ENCODE data around the gene USP10. TPM values are rescaled to one million over a fixed set of nuclear protein-coding genes. Genes with fewer than 3 reads are reported as not detected.

USP10 gene
- total and polyA plus RNA-seq, 2 donors from 2014 or later = 36.8 to 79.5 TPM

DNA sequence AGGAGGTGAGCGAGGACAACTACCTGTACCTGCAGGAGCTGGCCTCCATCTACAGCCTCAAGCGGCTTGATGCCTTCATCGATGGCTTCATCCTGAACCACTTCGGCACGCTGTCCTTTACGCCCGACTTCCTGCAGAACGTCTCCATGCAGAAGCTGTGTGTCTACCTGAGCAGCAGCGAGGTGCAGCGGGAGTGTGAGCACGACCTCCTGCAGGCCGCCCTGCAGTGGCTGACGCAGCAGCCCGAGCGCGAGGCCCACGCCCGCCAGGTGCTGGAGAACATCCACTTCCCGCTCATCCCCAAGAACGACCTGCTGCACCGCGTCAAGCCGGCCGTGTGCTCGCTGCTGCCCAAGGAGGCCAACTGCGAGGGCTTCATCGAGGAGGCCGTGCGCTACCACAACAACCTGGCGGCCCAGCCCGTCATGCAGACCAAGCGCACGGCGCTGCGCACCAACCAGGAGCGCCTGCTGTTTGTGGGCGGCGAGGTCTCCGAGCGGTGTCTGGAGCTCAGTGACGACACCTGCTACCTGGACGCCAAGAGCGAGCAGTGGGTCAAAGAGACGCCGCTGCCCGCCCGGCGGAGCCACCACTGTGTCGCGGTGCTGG lies 42.5 kb upstream of the USP10 start:
- peaks cover 2 to 67% (median 38%) of the 10 kb centered on the region in 3 donors for H3K36me3 ChIP-seq (ENCODE audit: control insufficient read depth in 2 of 3, insufficient read depth in 3 of 3, low read length in 3 of 3)
- no peak overlapping the region for H3K4me3 ChIP-seq (ENCODE audit: low read length in 3 of 3)

DNA sequence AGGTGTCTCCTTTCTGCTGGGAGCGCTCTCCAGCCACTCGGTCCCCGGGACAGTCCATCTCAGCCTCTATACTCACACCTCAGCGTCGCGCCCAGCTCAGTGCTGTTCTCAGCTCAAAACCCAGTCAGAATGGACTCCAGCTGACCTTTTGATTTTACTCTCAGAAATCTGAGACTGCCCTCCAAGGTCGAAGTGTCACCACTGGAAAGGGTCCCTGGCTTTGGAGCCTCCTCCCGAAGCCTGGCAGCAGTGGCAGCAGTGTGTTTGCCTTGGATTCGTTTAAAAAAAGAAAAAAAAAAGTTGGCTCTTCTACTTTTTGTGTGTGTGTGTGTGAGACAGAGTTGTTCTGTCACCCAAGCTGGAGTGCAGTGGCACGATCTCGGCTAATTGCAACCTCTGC lies 41.1 kb upstream of the USP10 start:
- DNase-seq = peak in 1 of 5 donors; percentile 23
- TF ChIP-seq, protein P1, sequence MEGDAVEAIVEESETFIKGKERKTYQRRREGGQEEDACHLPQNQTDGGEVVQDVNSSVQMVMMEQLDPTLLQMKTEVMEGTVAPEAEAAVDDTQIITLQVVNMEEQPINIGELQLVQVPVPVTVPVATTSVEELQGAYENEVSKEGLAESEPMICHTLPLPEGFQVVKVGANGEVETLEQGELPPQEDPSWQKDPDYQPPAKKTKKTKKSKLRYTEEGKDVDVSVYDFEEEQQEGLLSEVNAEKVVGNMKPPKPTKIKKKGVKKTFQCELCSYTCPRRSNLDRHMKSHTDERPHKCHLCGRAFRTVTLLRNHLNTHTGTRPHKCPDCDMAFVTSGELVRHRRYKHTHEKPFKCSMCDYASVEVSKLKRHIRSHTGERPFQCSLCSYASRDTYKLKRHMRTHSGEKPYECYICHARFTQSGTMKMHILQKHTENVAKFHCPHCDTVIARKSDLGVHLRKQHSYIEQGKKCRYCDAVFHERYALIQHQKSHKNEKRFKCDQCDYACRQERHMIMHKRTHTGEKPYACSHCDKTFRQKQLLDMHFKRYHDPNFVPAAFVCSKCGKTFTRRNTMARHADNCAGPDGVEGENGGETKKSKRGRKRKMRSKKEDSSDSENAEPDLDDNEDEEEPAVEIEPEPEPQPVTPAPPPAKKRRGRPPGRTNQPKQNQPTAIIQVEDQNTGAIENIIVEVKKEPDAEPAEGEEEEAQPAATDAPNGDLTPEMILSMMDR (IDR thresholded peaks at IDR 0.05; ENCODE audit: borderline replicate concordance, extremely low read depth, insufficient read depth) = no peak
- intact Hi-C loops (cut with DNase I) = no loop called here
- no peak overlapping the region for H3K9ac ChIP-seq (ENCODE audit: low read length in 3 of 3)
- H3K27ac ChIP-seq (ENCODE audit: low read depth in 2 of 2, low read length in 2 of 2) = no peak overlapping the region
- FAIRE-seq = no peak
- no peaks in the 10 kb centered on the region for H3K4me1 ChIP-seq (ENCODE audit: control insufficient read depth in 2 of 3, insufficient read depth in 2 of 3, low read depth in 1 of 3, low read length in 3 of 3)
- no peak overlapping the region for H3K4me3 ChIP-seq (ENCODE audit: low read length in 3 of 3)
- H3K9me3 ChIP-seq (ENCODE audit: control insufficient read depth in 2 of 3, insufficient read depth in 1 of 3, low read length in 3 of 3) = no peaks in the 10 kb centered on the region
- no peaks in the 10 kb centered on the region for H3K27me3 ChIP-seq (ENCODE audit: control insufficient read depth, insufficient read depth, low read length)
- H3K36me3 ChIP-seq (ENCODE audit: control insufficient read depth in 2 of 3, insufficient read depth in 3 of 3, low read length in 3 of 3) = peaks cover 2 to 70% (median 40%) of the 10 kb centered on the region in 3 donors

More for the DNA sequence above, 42.5 kb upstream of the USP10 start:
- Histone ChIP-seq H3K9ac (ENCODE audit: low read length in 3 of 3) (no peak overlapping the region), H3K4me1 (ENCODE audit: control insufficient read depth in 2 of 3, insufficient read depth in 2 of 3, low read depth in 1 of 3, low read length in 3 of 3) (no peaks in the 10 kb centered on the region), H3K9me3 (ENCODE audit: control insufficient read depth in 2 of 3, insufficient read depth in 1 of 3, low read length in 3 of 3) (no peaks in the 10 kb centered on the region), H3K27ac (ENCODE audit: low read depth in 2 of 2, low read length in 2 of 2) (no peak overlapping the region), H3K27me3 (ENCODE audit: control insufficient read depth, insufficient read depth, low read length) (no peaks in the 10 kb centered on the region)
- DNase-seq = peak in 1 of 5 donors; percentile 66
- TF ChIP-seq, protein P1 (IDR thresholded peaks at IDR 0.05; ENCODE audit: borderline replicate concordance, extremely low read depth, insufficient read depth) = no peak
- intact Hi-C loops (cut with DNase I) = no loop called here
- FAIRE-seq = no peak

DNA sequence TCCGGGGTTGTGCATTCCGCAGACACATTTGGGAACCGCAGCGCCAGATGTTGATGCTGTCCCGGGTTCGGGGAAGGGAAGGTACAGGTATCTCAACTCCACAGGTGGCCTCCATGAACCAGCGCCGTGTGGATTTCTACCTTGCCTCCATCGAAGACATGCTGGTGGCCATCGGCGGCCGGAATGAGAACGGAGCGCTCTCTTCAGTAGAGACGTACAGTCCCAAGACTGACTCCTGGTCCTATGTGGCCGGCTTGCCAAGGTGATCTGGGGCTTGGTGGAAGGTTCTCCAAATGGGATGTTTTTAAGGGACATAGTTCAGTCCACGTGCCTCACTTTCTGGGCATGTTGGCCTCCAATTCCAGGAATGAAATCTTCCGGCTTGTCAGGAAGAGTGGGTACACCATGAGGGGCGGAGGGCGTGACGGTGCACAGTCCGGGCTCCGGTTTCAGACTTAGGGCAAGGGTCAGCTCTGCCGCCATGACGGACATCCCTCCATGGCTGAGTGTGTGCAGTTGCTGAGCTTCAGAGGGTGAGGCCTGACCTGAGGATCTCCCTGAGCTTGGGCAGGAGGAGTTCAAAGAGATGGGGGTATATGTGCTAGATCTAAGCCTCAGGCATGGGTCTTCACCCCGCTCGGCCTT lies 40.0 kb upstream of the USP10 start:
- H3K4me3 ChIP-seq (ENCODE audit: low read length in 3 of 3) = no peak overlapping the region
- H3K27ac ChIP-seq (ENCODE audit: low read depth in 2 of 2, low read length in 2 of 2) = no peak overlapping the region
- no peaks in the 10 kb centered on the region for H3K9me3 ChIP-seq (ENCODE audit: control insufficient read depth in 2 of 3, insufficient read depth in 1 of 3, low read length in 3 of 3)
- TF ChIP-seq, protein P1 (IDR thresholded peaks at IDR 0.05; ENCODE audit: borderline replicate concordance, extremely low read depth, insufficient read depth) = no peak
- intact Hi-C loops (cut with DNase I) = no loop called here
- peaks cover 2 to 80% (median 46%) of the 10 kb centered on the region in 3 donors for H3K36me3 ChIP-seq (ENCODE audit: control insufficient read depth in 2 of 3, insufficient read depth in 3 of 3, low read length in 3 of 3)
- DNase-seq (peak in 1 of 5 donors; percentile 66), FAIRE-seq (no peak)
- H3K27me3 ChIP-seq (ENCODE audit: control insufficient read depth, insufficient read depth, low read length) = no peaks in the 10 kb centered on the region
- no peaks in the 10 kb centered on the region for H3K4me1 ChIP-seq (ENCODE audit: control insufficient read depth in 2 of 3, insufficient read depth in 2 of 3, low read depth in 1 of 3, low read length in 3 of 3)
- H3K9ac ChIP-seq (ENCODE audit: low read length in 3 of 3) = no peak overlapping the region
